BLaER1 treated with 17β-estradiol and CSF1 and Interleukin-3, amounts not matched to agents 10 nM and 100 nM (cell line): ENCODE measurements around the gene CABLES1.

ENCODE experiments used
- H3K27ac ChIP-seq, 11 experiments: shearing (Covaris generic); formaldehyde crosslinking; 2 replicates each; pipeline ENCODE4 v1.8.1; 2022
- H3K27me3 ChIP-seq, 11 experiments: shearing (Covaris generic); formaldehyde crosslinking; 2 replicates each; pipeline ENCODE4 v1.8.1; 2022
- H3K36me3 ChIP-seq, 11 experiments: shearing (Covaris generic); formaldehyde crosslinking; 2 replicates each; pipeline ENCODE4 v1.8.1; 2022
- H3K4me1 ChIP-seq, 10 experiments: shearing (Covaris generic); formaldehyde crosslinking; 2 replicates each; pipeline ENCODE4 v1.8.1; 2022
- H3K4me2 ChIP-seq, 11 experiments: shearing (Covaris generic); formaldehyde crosslinking; 2 replicates each; pipeline ENCODE4 v1.8.1; 2022
- H3K4me3 ChIP-seq, 10 experiments: shearing (Covaris generic); formaldehyde crosslinking; 2 replicates each; pipeline ENCODE4 v1.8.1; 2022
- H3K9ac ChIP-seq, 11 experiments: shearing (Covaris generic); formaldehyde crosslinking; 2 replicates each; pipeline ENCODE4 v1.8.1; 2022
- H3K9me3 ChIP-seq, 11 experiments: shearing (Covaris generic); formaldehyde crosslinking; replicated peaks in 1 of 11; 2 replicates each; pipeline ENCODE4 v1.8.1; 2022
- H4K20me1 ChIP-seq, 11 experiments: shearing (Covaris generic); formaldehyde crosslinking; 2 replicates each; pipeline ENCODE4 v1.8.1; 2022
- Cebpa-rat ChIP-seq, 11 experiments: shearing (Covaris generic); IDR thresholded peaks; 2 replicates each; pipeline ENCODE4 v1.8.1; 2022

Gene CABLES1

DNA sequence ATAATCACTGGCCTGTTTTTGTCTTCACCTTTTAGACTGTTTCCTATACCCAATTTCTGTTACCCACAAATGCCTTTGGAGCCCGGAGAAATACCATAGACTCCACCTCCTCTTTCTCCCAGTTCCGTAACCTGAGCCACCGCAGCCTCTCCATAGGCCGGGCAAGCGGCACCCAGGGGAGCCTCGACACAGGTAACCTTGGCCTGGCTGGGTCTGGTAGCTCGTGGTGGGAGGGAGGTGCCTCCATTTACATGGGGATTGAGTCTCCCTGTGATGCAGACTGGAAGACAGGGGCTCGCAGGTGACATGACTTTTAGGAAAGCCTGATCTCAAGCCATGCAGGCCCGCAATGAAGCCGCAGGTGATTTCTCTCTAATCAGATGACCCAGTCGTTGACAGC is 100.6 kb downstream of the CABLES1 start:
- no peaks in the 10 kb centered on the region for H4K20me1 ChIP-seq
- H3K9me3 ChIP-seq: no peaks in the 10 kb centered on the region
- no peak overlapping the region for H3K4me3 ChIP-seq
- H3K4me2 ChIP-seq: peak overlapping the region in 9 of 11 experiments; percentile 10 to 88 (median 41); a peak in 12 of 22 replicates
- H3K27ac ChIP-seq: peak overlapping the region in 2 of 11 experiments; percentile 78 to 95; a peak in 2 of 22 replicates
- peaks cover 0 to 58% (median 0%) of the 10 kb centered on the region in 11 experiments; a peak in 3 of 22 replicates for H3K36me3 ChIP-seq
- H3K9ac ChIP-seq: no peak overlapping the region
- H3K4me1 ChIP-seq: peaks cover 71 to 94% (median 92%) of the 10 kb centered on the region in 10 experiments
- no peak for TF ChIP-seq Cebpa-rat (IDR thresholded peaks at IDR 0.05)
- H3K27me3 ChIP-seq: 0 out of 22 replicates have a peak, but pooled peaks cover 0 to 3% (median 0%) of the 10 kb centered on the region in 11 experiments

- H3K36me3 ChIP-seq: peaks cover 0 to 60% (median 0%) of the 10 kb centered on the region in 11 experiments; a peak in 3 of 22 replicates
- peaks cover 64 to 97% (median 94%) of the 10 kb centered on the region in 10 experiments for H3K4me1 ChIP-seq
- no peaks in the 10 kb centered on the region for H4K20me1 ChIP-seq
- peak overlapping the region in 9 of 11 experiments; percentile 47 to 74 (median 69); a peak in 14 of 22 replicates for H3K9ac ChIP-seq
- H3K27me3 ChIP-seq: 0 out of 22 replicates have a peak, but pooled peaks cover 0 to 3% (median 0%) of the 10 kb centered on the region in 11 experiments
- peak overlapping the region in 3 of 10 experiments; percentile 34 to 53 (median 40); a peak in 3 of 20 replicates for H3K4me3 ChIP-seq
- peak overlapping the region; percentile 76 to 89 (median 87) for H3K4me2 ChIP-seq
- peak overlapping the region; percentile 27 to 82 (median 73); a peak in 21 of 22 replicates for H3K27ac ChIP-seq
- no peaks in the 10 kb centered on the region for H3K9me3 ChIP-seq
- no peak for TF ChIP-seq Cebpa-rat (IDR thresholded peaks at IDR 0.05)
These were observed 101.7 kb downstream of the CABLES1 start for GRCh38 chr18:23236876-23237468.

GRCh38 chr18:23237524-23238151 is 102.4 kb downstream of the CABLES1 start:
- no peaks in the 10 kb centered on the region for H4K20me1 ChIP-seq
- peaks cover 0 to 54% (median 0%) of the 10 kb centered on the region in 11 experiments; a peak in 3 of 22 replicates for H3K36me3 ChIP-seq
- peak overlapping the region in 8 of 10 experiments; percentile 15 to 53 (median 37); a peak in 13 of 20 replicates for H3K4me3 ChIP-seq
- peaks cover 64 to 97% (median 94%) of the 10 kb centered on the region in 10 experiments for H3K4me1 ChIP-seq
- 0 out of 22 replicates have a peak, but pooled peaks cover 0 to 3% (median 0%) of the 10 kb centered on the region in 11 experiments for H3K27me3 ChIP-seq
- H3K27ac ChIP-seq: peak overlapping the region; percentile 27 to 82 (median 73); a peak in 21 of 22 replicates
- no peak for TF ChIP-seq Cebpa-rat (IDR thresholded peaks at IDR 0.05)
- peak overlapping the region; percentile 76 to 89 (median 87) for H3K4me2 ChIP-seq
- H3K9me3 ChIP-seq: no peaks in the 10 kb centered on the region
- H3K9ac ChIP-seq: peak overlapping the region; percentile 43 to 74 (median 69); a peak in 20 of 22 replicates

GRCh38 chr18:23238152-23238531 is 102.9 kb downstream of the CABLES1 start:
- H3K36me3 ChIP-seq: peaks cover 0 to 49% (median 0%) of the 10 kb centered on the region in 11 experiments; a peak in 3 of 22 replicates
- H3K9ac ChIP-seq: peak overlapping the region; percentile 43 to 74 (median 69); a peak in 20 of 22 replicates
- peak overlapping the region; percentile 27 to 82 (median 73); a peak in 21 of 22 replicates for H3K27ac ChIP-seq
- H3K27me3 ChIP-seq: no peaks in the 10 kb centered on the region
- H3K4me1 ChIP-seq: peaks cover 63 to 97% (median 94%) of the 10 kb centered on the region in 10 experiments
- no peaks in the 10 kb centered on the region for H3K9me3 ChIP-seq
- H3K4me3 ChIP-seq: peak overlapping the region in 8 of 10 experiments; percentile 15 to 53 (median 37); a peak in 13 of 20 replicates
- no peak for TF ChIP-seq Cebpa-rat (IDR thresholded peaks at IDR 0.05)
- peak overlapping the region; percentile 76 to 89 (median 87) for H3K4me2 ChIP-seq
- no peaks in the 10 kb centered on the region for H4K20me1 ChIP-seq

DNA sequence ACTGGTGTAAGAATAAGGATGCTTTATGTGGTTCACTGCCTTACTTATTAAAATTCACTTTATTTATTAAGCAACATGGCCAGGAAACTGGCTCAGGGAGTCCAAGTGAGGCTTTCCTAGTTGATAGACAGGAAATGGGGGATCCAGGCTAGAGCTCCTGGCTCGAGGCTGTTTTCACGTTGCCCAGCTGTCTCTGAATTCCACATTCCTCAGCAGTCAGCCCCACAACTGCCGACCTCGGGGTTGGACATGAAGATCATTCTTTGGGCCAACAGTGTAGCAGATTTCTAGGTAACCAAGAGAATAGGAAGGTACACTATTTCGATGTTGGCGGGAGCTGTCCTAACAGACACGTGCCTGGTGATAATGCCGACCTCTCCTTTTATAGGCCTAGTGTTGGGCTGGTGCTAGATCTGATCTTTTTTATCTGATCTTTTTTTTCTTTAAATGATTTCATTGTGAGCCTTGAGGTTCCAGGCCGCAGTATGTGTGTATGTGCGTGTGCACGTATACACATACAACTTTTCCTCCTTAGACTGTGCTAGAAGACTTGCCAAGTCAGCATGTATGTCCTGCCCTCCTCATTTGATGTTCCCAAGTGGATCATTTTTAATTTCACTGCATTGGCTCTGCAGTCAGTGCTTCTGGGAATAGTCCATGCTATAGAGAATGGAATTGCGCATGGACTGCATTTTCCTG is 103.5 kb downstream of the CABLES1 start:
- no peaks in the 10 kb centered on the region for H3K27me3 ChIP-seq
- no peak overlapping the region for H3K4me3 ChIP-seq
- peaks cover 0 to 45% (median 0%) of the 10 kb centered on the region in 11 experiments; a peak in 3 of 22 replicates for H3K36me3 ChIP-seq
- TF ChIP-seq Cebpa-rat (IDR thresholded peaks at IDR 0.05): no peak
- peak overlapping the region; percentile 76 to 89 (median 87) for H3K4me2 ChIP-seq
- peaks cover 64 to 99% (median 97%) of the 10 kb centered on the region in 10 experiments for H3K4me1 ChIP-seq
- no peaks in the 10 kb centered on the region for H3K9me3 ChIP-seq
- peak overlapping the region in 9 of 11 experiments; percentile 63 to 82 (median 78); a peak in 17 of 22 replicates for H3K27ac ChIP-seq
- peak overlapping the region in 10 of 11 experiments; percentile 47 to 74 (median 69); a peak in 16 of 22 replicates for H3K9ac ChIP-seq
- no peaks in the 10 kb centered on the region for H4K20me1 ChIP-seq

DNA sequence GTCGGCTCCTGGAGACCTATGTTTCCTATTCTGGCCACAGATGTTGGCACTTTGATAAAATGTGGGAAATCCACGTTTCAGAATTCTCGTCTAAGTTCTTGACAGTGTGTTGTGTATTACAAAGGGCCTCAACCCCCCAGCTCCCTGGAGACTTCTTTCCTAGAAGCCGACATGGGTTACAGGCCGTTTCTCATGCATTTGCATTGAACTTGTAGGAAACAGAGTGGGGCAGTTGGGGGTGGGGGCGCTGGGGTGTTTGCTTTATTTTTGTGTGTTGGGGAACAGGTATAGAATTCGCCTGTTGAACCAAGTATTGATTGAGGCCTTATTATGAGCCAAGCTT is 104.0 kb downstream of the CABLES1 start:
- H3K36me3 ChIP-seq: peaks cover 0 to 45% (median 0%) of the 10 kb centered on the region in 11 experiments; a peak in 3 of 22 replicates
- peak overlapping the region; percentile 76 to 89 (median 87) for H3K4me2 ChIP-seq
- no peaks in the 10 kb centered on the region for H3K27me3 ChIP-seq
- H3K9ac ChIP-seq: peak overlapping the region in 1 of 11 experiments; percentile 66; a peak in 1 of 22 replicates
- H3K4me1 ChIP-seq: peaks cover 64 to 100% (median 99%) of the 10 kb centered on the region in 10 experiments
- no peak overlapping the region for H3K4me3 ChIP-seq
- no peak for TF ChIP-seq Cebpa-rat (IDR thresholded peaks at IDR 0.05)
- H4K20me1 ChIP-seq: no peaks in the 10 kb centered on the region
- H3K9me3 ChIP-seq: no peaks in the 10 kb centered on the region
- peak overlapping the region in 5 of 11 experiments; percentile 71 to 82 (median 80); a peak in 8 of 22 replicates for H3K27ac ChIP-seq

GRCh38 chr18:23239885-23240608 is 104.8 kb downstream of the CABLES1 start:
- Histone ChIP-seq H4K20me1 (no peaks in the 10 kb centered on the region), H3K4me3 (no peak overlapping the region), H3K9ac (0 out of 22 replicates have a peak overlapping the region, but pooled peaks of 2 of the 11 experiments have one; percentile 1 to 32), H3K27me3 (no peaks in the 10 kb centered on the region), H3K4me2 (peak overlapping the region; percentile 76 to 89 (median 87); a peak in 20 of 22 replicates), H3K9me3 (no peaks in the 10 kb centered on the region), H3K27ac (peak overlapping the region in 8 of 11 experiments; percentile 16 to 80 (median 48); a peak in 13 of 22 replicates), H3K36me3 (peaks cover 0 to 45% (median 0%) of the 10 kb centered on the region in 11 experiments; a peak in 3 of 22 replicates), H3K4me1 (peaks cover 64 to 100% (median 98%) of the 10 kb centered on the region in 10 experiments)
- no peak for TF ChIP-seq Cebpa-rat (IDR thresholded peaks at IDR 0.05)

GRCh38 chr18:23240609-23240930 is 105.3 kb downstream of the CABLES1 start:
- Histone ChIP-seq H3K9me3 (no peaks in the 10 kb centered on the region), H3K36me3 (peaks cover 0 to 43% (median 0%) of the 10 kb centered on the region in 11 experiments; a peak in 4 of 22 replicates), H3K4me2 (peak overlapping the region in 10 of 11 experiments; percentile 76 to 89 (median 87); a peak in 19 of 22 replicates), H4K20me1 (no peaks in the 10 kb centered on the region), H3K27me3 (no peaks in the 10 kb centered on the region), H3K4me1 (peaks cover 64 to 100% (median 98%) of the 10 kb centered on the region in 10 experiments), H3K27ac (peak overlapping the region in 7 of 11 experiments; percentile 15 to 78 (median 37); a peak in 10 of 22 replicates), H3K9ac (0 out of 22 replicates have a peak overlapping the region, but pooled peaks of 2 of the 11 experiments have one; percentile 1 to 32), H3K4me3 (no peak overlapping the region)
- TF ChIP-seq Cebpa-rat (IDR thresholded peaks at IDR 0.05): no peak
